ENCODE measurements around the gene RDH5.

GRCh38 chr12:55767156-55767555, 47.0 kb downstream of the RDH5 start:
- TF ChIP-seq CTCF (conservative IDR thresholded peaks at IDR 0.05; ENCODE audit: low read length) (no peak), EZH2phosphoT487 (IDR thresholded peaks at IDR 0.05; ENCODE audit: borderline replicate concordance) (no peak)

All from Loucy (cell line).